NAMALWA (cell line): Measurements from ENCODE around the gene TMEM178B.
"Not testable (repeated sequence)": the region's sequence is repeated elsewhere in the genome, so short reads cannot be mapped to it uniquely, and the experiment has no call there.

ENCODE experiments used
- DNase-seq: peaks from one replicate; pipeline ENCODE4 v3.0.0-alpha.2; 2015; ENCODE audit warnings: low spot score

Gene TMEM178B

GRCh38 chr7:141389140-141389796 is 315.4 kb downstream of the TMEM178B start:
- DNase-seq: no peak

GRCh38 chr7:141390339-141390738 is 316.5 kb downstream of the TMEM178B start:
- DNase-seq: no peak

DNA sequence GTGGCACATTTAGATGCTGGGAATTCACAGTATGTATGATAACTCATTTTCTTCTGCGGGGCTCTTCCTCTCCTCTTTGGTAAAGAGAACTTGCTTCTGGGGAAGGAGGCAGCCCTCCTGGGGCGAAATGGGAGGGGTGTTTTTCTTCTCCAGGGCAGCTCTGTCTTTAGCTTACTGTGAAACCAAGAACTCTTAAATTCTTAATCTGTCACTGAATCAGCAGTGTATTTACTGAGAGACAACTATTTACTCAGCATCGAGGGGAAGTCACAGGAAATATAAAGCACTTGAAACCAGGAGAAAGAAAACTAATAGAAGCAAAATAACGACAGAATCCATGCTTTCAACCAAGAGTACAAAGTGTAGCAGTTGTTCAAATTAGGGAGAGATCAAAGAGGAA is 319.2 kb downstream of the TMEM178B start:
- no peak for DNase-seq

- no peak for DNase-seq
These were observed 323.6 kb downstream of the TMEM178B start for GRCh38 chr7:141397236-141398163.

DNA sequence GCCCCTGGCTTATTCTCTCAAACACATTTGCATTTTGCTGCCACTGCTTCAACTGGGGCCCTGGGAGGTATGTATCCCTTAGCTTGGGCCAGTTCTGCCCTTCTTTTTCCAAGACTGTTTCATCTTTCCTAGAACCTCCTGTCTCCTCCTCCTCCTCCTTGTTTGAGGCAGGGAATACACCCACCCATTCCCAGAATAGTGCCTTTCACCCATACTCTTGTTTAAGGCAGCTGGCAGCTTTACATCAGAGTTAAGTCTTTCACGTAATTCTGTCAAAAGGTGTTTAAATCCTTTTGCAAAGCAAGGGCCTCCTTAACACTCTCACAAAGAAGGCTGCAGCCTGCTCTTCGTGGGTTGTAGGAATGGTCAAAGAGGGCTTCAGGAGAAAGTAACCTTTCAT is 326.5 kb downstream of the TMEM178B start:
- DNase-seq: no peak

- DNase-seq: no peak
These were observed 328.6 kb downstream of the TMEM178B start for GRCh38 chr7:141402277-141402996.

DNA sequence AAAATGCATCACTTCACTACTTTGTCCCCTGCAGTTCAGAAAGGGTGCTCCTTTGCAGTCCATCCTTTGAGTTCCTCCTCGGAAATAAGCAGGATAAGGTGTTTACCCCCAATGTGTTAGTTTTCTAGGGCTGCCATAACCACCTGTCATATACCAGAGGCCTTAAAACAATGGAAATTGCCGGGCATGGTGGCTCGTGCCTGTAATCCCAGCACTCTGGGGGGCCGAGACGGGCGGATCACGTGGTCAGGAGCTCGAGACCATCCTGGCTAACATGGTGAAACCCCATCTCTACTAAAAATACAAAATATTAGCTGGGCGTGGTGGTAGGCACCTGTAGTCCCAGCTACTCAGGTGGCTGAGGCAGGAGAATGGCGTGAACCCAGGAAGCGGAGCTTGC is 330.0 kb downstream of the TMEM178B start:
- not testable (repeated sequence) for DNase-seq

DNA sequence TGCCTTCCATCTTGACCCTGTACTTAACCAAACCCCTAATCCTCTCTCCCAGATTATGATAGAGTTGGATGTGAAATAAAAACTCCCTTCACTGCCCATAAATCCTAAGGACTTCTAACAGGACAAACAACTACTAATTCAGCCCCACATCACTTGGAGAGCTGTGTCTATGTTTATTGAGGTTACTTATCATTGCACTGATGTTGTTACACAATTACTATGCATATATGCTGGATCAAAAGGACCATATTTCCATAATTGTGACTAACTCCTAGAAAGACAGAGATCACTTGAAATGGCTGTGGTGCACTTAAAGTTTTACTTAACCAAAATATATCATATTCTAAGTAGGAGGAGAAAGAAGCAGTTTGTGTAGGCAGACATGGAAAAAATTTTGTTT is 332.5 kb downstream of the TMEM178B start:
- DNase-seq: no peak

GRCh38 chr7:141407893-141408292 is 334.0 kb downstream of the TMEM178B start:
- DNase-seq: no peak

- no peak for DNase-seq
These were observed 334.6 kb downstream of the TMEM178B start for GRCh38 chr7:141408440-141408839.

DNA sequence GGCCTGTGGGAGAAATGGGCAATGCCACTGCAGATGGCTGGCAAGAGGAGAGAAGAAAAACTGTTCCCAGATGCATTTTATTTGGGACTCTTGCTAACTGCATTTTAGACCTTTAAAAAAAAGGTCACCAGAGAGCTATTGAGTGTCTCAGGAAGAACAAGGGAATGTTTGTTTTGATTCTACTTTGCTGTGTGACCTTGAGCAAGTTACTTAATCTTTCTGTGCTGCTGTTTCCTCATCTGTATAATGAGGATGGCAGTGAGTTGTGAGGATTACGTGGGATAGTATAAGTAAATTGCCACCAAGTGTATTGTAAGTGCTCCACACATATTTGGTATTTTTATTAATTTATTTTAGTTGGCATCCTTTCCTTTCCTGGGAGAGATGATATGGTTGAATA is 335.4 kb downstream of the TMEM178B start:
- DNase-seq: no peak

DNA sequence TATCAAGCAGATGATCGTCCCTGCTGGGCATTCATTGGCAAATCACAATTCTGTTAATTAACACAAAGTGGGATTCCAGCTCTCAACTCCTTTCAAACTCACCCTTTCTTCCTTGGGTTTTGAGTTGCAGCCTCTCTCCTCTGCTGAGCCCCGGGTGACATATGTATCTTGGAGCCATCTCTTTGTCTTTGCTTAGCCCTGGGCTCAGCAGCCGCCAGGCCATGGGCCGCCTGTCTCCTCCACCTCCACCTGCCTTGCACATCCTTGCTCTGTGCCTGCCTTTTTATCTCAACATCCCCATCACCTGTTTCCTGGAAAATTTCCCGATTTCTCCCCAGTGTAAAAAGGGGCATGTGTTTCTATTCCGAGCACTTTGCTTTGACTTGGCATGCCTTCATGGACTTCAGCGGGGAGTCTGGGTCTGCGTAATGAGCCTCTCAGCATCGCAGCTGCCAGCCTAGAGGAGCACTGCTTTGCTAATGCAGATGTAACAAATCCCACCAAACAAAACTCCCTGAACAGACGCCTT is 336.0 kb downstream of the TMEM178B start:
- no peak for DNase-seq

DNA sequence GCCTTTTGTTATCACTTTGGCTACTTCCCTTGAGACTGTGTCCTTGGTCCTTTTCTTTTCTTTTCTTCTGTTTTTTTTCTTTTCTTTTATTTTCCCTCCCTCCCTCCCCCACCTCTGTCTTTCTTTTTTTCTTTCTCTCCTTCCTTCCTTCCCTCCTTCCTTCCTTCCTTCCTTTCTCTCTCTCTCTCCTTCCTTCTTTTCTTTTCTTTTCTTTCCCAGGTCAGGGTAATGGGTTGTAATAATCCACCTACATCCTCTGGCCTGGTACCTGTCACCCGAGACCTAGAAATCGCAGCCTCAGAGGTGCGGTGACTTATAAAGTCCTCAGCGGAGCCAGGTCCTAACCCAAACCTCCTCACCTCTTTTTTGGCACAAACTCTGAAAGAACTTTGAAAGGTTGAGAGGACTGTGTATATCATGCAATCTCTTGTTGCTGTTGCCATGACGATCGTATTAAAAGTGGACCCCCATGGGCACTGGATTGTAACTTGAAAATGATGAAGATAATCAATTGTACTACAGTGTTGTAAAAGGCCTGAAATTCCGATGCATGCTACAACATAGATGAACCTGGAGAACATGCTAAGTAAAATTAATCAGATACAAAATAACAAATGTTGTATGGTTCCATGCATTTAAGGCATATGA is 336.6 kb downstream of the TMEM178B start:
- DNase-seq: no peak

- DNase-seq: no peak
These were observed 337.3 kb downstream of the TMEM178B start for GRCh38 chr7:141411133-141411532.

DNA sequence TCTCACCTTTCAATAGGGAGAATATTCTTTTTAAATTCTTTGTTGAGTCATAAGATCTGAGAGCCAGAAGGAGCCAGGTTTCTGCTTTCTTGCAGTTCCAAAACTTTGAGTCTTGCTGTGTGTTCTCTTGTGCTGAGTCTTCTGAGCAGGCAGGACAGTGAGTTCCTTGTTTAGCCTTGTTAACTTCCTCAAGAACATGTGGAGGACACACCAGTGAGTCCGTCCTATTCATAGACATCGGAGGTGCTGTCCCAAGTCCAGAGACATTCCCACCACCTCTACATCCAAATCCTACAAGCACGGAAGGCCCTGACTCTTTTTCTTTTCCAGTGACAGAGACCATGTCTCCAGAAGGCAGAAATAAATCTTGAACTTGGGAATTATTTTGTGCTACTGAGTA is 342.1 kb downstream of the TMEM178B start:
- DNase-seq: no peak

DNA sequence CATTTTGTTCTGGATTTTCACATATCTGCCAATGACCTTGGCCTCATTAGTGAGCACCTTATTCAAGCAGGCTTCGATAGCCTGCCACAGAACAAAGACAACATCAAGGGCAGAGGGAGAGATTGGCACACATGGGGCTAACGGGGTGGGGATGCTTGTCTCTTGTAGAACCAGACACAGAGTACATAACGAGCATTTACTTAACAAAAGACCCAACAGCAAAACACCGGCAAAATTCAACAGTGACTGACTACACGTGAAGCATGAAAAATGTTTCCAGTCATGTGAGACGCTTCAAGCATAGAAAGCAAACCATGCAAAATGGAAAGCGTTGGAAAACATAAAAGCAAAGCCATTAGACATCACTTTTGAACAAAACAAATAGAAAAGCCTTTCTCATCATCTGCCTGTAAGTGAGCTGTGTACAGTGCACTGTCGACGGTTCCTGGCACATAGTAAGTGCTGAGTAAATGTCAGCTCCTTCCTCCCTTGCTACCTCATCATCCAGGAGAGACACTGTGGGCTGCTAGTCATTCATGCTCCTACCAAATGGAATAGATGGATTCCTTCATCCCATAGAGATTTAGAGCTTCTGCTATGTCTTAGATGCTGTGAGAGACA is 342.9 kb downstream of the TMEM178B start:
- DNase-seq: no peak

- DNase-seq: no peak
These were observed 343.6 kb downstream of the TMEM178B start for GRCh38 chr7:141417506-141417905.

- no peak for DNase-seq
These were observed 344.2 kb downstream of the TMEM178B start for GRCh38 chr7:141418066-141418465.

DNA sequence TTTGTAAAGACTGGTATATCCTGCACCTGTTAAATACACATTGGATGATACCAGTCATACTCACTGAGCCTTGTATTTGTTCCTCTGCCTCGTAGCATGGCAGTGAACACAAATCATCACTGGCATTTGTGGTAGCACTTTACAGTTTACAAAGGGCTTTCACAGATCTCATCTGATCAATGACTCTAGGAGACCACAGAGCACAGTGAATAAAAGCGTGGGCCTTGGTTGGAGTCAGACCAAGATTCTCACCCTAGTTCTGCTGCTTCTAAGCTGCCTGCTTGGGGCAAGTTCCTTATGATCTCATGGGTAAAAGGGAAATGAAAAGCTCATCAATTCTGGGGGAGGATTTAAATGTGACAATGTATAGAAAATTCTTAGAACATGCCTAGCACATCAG is 347.4 kb downstream of the TMEM178B start:
- DNase-seq: no peak

DNA sequence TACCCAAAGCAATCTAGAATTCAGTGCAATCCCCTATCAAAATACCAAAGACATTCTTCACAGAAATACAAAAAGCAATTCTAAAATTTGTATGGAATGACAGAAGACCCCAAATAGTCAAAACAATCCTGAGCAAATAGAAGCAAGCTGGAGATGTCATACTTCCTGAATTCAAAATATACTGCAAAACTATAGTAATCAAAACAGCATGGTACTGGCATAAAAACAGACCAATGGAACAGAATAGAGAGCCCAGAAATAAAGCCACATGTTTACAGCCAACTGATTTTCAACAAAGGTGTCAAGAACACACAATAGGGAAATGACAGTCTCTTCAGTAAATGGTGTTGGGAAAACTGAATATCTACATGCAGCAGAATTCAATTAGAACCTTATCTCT is 353.3 kb downstream of the TMEM178B start:
- DNase-seq: no peak

GRCh38 chr7:141430455-141431139 is 356.7 kb downstream of the TMEM178B start:
- no peak for DNase-seq
